ENCODE results near the gene DPP10.

Gene DPP10

GRCh38 chr2:115484983-115485382 is 1042.5 kb downstream of the DPP10 start:
- TF ChIP-seq, protein P1, sequence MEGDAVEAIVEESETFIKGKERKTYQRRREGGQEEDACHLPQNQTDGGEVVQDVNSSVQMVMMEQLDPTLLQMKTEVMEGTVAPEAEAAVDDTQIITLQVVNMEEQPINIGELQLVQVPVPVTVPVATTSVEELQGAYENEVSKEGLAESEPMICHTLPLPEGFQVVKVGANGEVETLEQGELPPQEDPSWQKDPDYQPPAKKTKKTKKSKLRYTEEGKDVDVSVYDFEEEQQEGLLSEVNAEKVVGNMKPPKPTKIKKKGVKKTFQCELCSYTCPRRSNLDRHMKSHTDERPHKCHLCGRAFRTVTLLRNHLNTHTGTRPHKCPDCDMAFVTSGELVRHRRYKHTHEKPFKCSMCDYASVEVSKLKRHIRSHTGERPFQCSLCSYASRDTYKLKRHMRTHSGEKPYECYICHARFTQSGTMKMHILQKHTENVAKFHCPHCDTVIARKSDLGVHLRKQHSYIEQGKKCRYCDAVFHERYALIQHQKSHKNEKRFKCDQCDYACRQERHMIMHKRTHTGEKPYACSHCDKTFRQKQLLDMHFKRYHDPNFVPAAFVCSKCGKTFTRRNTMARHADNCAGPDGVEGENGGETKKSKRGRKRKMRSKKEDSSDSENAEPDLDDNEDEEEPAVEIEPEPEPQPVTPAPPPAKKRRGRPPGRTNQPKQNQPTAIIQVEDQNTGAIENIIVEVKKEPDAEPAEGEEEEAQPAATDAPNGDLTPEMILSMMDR (conservative IDR thresholded peaks at IDR 0.05; ENCODE audit: low read length), result no peak
- DNase-seq (ENCODE audit: low read depth), result no peak
- H3K4me3 ChIP-seq (ENCODE audit: low read length), result no peak overlapping the region

GRCh38 chr2:115491186-115491793 is 1048.8 kb downstream of the DPP10 start:
- no peak overlapping the region for H3K4me3 ChIP-seq (ENCODE audit: low read length)
- no peak for DNase-seq (ENCODE audit: low read depth)
- TF ChIP-seq, protein P1 (conservative IDR thresholded peaks at IDR 0.05; ENCODE audit: low read length), result no peak

- no peak for DNase-seq (ENCODE audit: low read depth)
- TF ChIP-seq, protein P1 (conservative IDR thresholded peaks at IDR 0.05; ENCODE audit: low read length), result no peak
- H3K4me3 ChIP-seq (ENCODE audit: low read length), result no peak overlapping the region
These were observed 1062.9 kb downstream of the DPP10 start for GRCh38 chr2:115505331-115505730.

GRCh38 chr2:115520727-115521126 is 1078.3 kb downstream of the DPP10 start:
- no peak for DNase-seq (ENCODE audit: low read depth)
- H3K4me3 ChIP-seq (ENCODE audit: low read length), result no peak overlapping the region
- TF ChIP-seq, protein P1 (conservative IDR thresholded peaks at IDR 0.05; ENCODE audit: low read length), result no peak

GRCh38 chr2:115524452-115524851 is 1082.0 kb downstream of the DPP10 start:
- TF ChIP-seq, protein P1 (conservative IDR thresholded peaks at IDR 0.05; ENCODE audit: low read length), result no peak
- no peak for DNase-seq (ENCODE audit: low read depth)
- H3K4me3 ChIP-seq (ENCODE audit: low read length), result no peak overlapping the region

GRCh38 chr2:115529627-115530026 is 1087.2 kb downstream of the DPP10 start:
- H3K4me3 ChIP-seq (ENCODE audit: low read length), result no peak overlapping the region
- DNase-seq (ENCODE audit: low read depth), result no peak
- TF ChIP-seq, protein P1 (conservative IDR thresholded peaks at IDR 0.05; ENCODE audit: low read length), result no peak

DNA sequence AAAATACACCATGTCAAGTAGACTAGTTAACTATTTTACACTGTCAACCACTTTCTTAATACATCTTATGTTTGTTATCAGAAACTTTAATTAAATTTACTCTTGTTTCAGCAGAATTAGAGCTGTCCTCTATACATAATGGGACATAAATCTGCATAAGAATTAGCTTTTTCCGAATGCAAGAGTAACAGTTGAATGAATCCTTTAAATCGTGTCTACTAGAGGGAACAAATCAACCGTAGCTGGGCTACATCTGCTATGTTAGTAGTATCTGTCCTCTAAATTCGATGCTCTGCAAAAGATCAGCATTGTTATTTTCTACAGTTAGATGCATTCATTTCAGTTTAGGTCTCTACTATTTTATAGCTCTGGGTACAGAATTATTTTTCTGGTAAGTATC is 1090.6 kb downstream of the DPP10 start:
- no peak for DNase-seq (ENCODE audit: low read depth)
- no peak overlapping the region for H3K4me3 ChIP-seq (ENCODE audit: low read length)
- TF ChIP-seq, protein P1 (conservative IDR thresholded peaks at IDR 0.05; ENCODE audit: low read length), result no peak
